ENCODE measurements around the gene PARVA. TPM values are rescaled to one million over a fixed set of nuclear protein-coding genes. Genes with fewer than 3 reads are reported as not detected.

Gene PARVA
- total and polyA plus RNA-seq, 2 of the 8 experiments (the other 6 are each of a cell fraction or from before 2014, with no cell fraction given), result 3.1 to 13.5 TPM

- TF ChIP-seq RNF2 (IDR thresholded peaks at IDR 0.05; ENCODE audit: borderline replicate concordance, low read depth, low read length, missing control alignments, poor library complexity, severe bottlenecking) (no peak), RBBP5 (IDR thresholded peaks at IDR 0.05; ENCODE audit: borderline replicate concordance, low read depth, low read length) (no peak), SIX5 (IDR thresholded peaks at IDR 0.05; ENCODE audit: low read depth, low read length) (no peak), RXRA (IDR thresholded peaks at IDR 0.05; ENCODE audit: insufficient read depth, low read depth, low read length) (no peak), GABPA (IDR thresholded peaks at IDR 0.05; ENCODE audit: borderline replicate concordance, insufficient read depth, low read length) (no peak)
Measured at GRCh38 chr11:12455938-12456337, 78.6 kb downstream of the PARVA start (continued).

All from H1 (cell line).